ENCODE data around the gene NBPF1.
A peak's percentile ranks its signal among the peaks of the same experiment; 100 is the strongest.
"Not testable (repeated sequence)": the region's sequence is repeated elsewhere in the genome, so short reads cannot be mapped to it uniquely, and the experiment has no call there.

NBPF1 gene

GRCh38 chr1:16545682-16546095, 67.7 kb downstream of the NBPF1 start:
- DNase-seq = not testable (repeated sequence)

- peak in 3 of 4 experiments; percentile 23 to 55 (median 39) for DNase-seq
These were observed 72.9 kb downstream of the NBPF1 start for GRCh38 chr1:16540421-16540893.

GRCh38 chr1:16537528-16537927, 75.8 kb downstream of the NBPF1 start:
- not testable (repeated sequence) for DNase-seq

- not testable (repeated sequence) for DNase-seq
These were observed 76.6 kb downstream of the NBPF1 start for GRCh38 chr1:16536796-16537195.

GRCh38 chr1:16535898-16536297, 77.5 kb downstream of the NBPF1 start:
- not testable (repeated sequence) for DNase-seq

- DNase-seq = peak in 1 of 4 experiments; percentile 2
These were observed 77.9 kb downstream of the NBPF1 start for GRCh38 chr1:16535487-16535886.

- DNase-seq = peak in 1 of 4 experiments; percentile 3
These were observed 78.4 kb downstream of the NBPF1 start for GRCh38 chr1:16534829-16535456.

GRCh38 chr1:16534239-16534828, 79.0 kb downstream of the NBPF1 start:
- not testable (repeated sequence) for DNase-seq

- DNase-seq = not testable (repeated sequence)
These were observed 81.0 kb downstream of the NBPF1 start for GRCh38 chr1:16532235-16532991.

GRCh38 chr1:16528338-16528737, 85.0 kb downstream of the NBPF1 start:
- DNase-seq = not testable (repeated sequence)

GRCh38 chr1:16525769-16526168, 87.6 kb downstream of the NBPF1 start:
- DNase-seq = not testable (repeated sequence)

- not testable (repeated sequence) for DNase-seq
These were observed 91.7 kb downstream of the NBPF1 start for GRCh38 chr1:16521679-16522078.

- no peak for DNase-seq
These were observed 92.1 kb downstream of the NBPF1 start for GRCh38 chr1:16521288-16521583.

GRCh38 chr1:16520435-16521287, 92.7 kb downstream of the NBPF1 start:
- DNase-seq = not testable (repeated sequence)

- DNase-seq = not testable (repeated sequence)
These were observed 94.0 kb downstream of the NBPF1 start for GRCh38 chr1:16519255-16519951.

GRCh38 chr1:16518913-16519254, 94.5 kb downstream of the NBPF1 start:
- DNase-seq = not testable (repeated sequence)

- DNase-seq = not testable (repeated sequence)
These were observed 96.5 kb downstream of the NBPF1 start for GRCh38 chr1:16516694-16517410.

- DNase-seq = peak; percentile 54 to 80 (median 64)
These were observed 99.0 kb downstream of the NBPF1 start, which contains the start of gene RNU1-1 for GRCh38 chr1:16514107-16515055. TSS of gene RNU1-1 (minus strand) at chr1:16514285.

GRCh38 chr1:16513412-16514106, 99.8 kb downstream of the NBPF1 start:
- peak; percentile 69 to 91 (median 82) for DNase-seq
